NCI-H460 (cell line): ENCODE results near the gene ICA1L. TPM values are rescaled to one million over a fixed set of nuclear protein-coding genes. Genes with fewer than 3 reads are reported as not detected.
"Not testable (repeated sequence)": the region's sequence is repeated elsewhere in the genome, so short reads cannot be mapped to it uniquely, and the experiment has no call there.

ENCODE experiments used
- DNase-seq: peaks from one replicate; pipeline ENCODE4 v3.0.0-alpha.2; 2016; ENCODE audit warnings: low read depth; ENCODE audit errors: extremely low read depth
- polyA plus RNA-seq: library from polyadenylated mRNA; depleted of rRNA; stranded (reverse); fragments of >200 nt; gene quantifications from 2 replicates; pipeline ENCODE4 v1.2.3, GENCODE V29; 2014; cell fraction: nucleus; rRNA removed
- total RNA-seq: library from RNA; depleted of rRNA; stranded (reverse); fragments of >200 nt; shearing (Covaris generic); gene quantifications from 2 replicates; pipeline ENCODE4 v1.2.3, GENCODE V29; 2014; rRNA removed

ICA1L gene
- total RNA-seq, result 5.6 and 6.9 TPM in 2 replicates
- polyA plus RNA-seq, result 2.3 and 2.4 TPM in 2 replicates

- DNase-seq, result peak; percentile 43
Measured at GRCh38 chr2:202871300-202872141, at the start of gene ICA1L. ICA1L (minus strand) TSS chr2:202871766; CDS start chr2:202829009, 42,757 bp downstream.

- no peak for DNase-seq
Measured at GRCh38 chr2:202918860-202919259, 47.3 kb upstream of the ICA1L start.

DNA sequence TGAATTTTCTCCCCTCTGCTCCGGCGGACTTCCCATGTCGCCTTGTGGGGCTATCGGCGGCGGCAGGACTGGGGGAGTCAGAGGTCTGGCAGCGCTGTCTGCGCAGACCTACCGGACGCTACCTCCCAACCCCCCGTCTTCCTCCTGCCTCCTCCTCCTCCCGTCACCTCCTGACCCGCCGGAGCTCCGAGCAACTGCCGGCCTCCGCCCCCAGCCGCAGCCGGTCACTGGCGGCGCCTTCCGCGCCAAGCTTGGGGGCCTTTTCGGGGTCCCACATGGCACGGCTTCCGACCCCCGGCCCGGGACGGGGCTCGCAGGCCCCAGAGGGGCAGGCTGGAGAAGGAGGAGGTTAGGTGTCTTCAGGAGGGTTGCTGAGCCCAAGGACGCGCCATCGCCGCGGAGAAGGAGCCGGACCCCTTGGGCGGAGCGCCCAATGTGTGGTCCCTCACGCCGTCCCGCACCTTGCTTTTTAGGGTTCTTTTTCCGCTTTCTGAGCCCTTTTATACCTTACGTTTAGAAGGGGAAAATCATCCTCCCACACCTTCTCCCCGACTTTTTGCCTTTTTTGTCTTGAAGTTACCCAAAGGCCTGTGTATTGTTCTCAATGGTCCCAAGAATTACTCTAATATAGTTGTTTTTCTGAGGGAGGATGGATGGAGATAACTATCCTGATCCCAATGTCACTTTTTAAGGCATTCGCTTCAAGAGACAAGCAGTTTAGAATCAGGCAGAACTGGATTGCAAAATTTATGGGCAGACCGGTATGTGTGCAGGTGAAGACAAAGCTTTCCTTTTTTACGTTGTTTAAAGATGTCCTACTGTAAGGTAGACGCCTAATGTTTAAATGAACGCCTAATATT, 41.0 kb upstream of the ICA1L start:
- not testable (repeated sequence) for DNase-seq

GRCh38 chr2:202911512-202912341, 40.2 kb upstream of the ICA1L start, which contains the start of the genes CARF and WDR12:
CARF (plus strand) TSS chr2:202912275; CDS start chr2:202941903, 29,628 bp downstream.
WDR12 (minus strand) TSS chr2:202911673; CDS start chr2:202911476, 197 bp downstream.
- DNase-seq, result peak; percentile 92

DNA sequence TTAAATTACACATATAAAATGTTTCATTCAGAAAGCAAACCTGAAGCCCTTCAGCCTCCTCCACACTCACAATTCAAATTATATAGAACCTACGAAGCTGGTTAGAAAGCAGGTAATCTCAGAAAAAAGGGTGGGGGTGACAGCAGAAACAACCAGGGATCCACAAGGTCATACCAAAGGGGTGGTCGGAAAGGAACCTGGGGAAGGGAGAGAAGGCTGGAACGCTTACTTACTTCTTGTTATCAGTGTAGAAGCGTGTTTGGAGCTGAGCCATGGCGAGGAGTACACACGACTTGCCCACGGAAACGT, 39.6 kb upstream of the ICA1L start:
- no peak for DNase-seq

DNA sequence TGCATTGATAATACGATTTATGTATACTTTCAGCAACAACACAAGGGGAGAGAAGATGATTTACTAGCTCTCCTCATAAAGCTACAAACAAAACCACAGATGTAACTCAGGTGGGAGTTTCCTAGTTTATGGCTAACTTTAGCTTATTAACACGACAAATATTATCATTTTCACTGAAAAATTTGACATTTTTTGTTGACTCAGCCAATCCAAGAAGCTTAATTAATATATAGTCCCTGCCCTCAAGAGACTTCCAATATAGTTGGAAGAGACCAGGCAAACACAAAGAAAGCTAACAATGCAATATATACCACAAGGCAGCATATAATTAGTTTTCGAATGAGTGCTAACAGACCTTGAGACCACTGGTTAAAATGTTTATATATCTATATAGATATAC, 39.1 kb upstream of the ICA1L start:
- no peak for DNase-seq

DNA sequence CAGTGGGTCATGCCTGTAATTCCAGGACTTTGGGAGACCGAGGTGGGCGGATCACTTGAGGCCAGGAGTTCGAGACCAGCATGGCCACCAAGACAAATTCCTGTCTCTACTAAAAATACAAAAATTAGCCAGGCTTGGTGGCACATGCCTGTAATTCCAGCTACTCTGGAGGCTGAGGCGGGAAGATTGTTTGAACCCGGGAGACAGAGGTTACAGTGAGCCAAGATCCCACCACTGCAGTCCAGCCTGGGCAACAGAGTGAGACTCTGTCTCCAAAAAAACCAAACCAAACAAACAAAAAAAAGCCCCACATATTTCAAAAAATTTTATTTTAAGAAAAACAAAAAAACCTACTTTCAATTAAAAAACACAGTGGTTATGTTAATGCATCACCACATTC, 38.7 kb upstream of the ICA1L start:
- DNase-seq, result not testable (repeated sequence)

GRCh38 chr2:202909394-202910192, 38.0 kb upstream of the ICA1L start:
- DNase-seq, result no peak

- DNase-seq, result no peak
Measured at GRCh38 chr2:202908186-202908585, 36.6 kb upstream of the ICA1L start.

GRCh38 chr2:202905507-202905906, 33.9 kb upstream of the ICA1L start:
- not testable (repeated sequence) for DNase-seq

DNA sequence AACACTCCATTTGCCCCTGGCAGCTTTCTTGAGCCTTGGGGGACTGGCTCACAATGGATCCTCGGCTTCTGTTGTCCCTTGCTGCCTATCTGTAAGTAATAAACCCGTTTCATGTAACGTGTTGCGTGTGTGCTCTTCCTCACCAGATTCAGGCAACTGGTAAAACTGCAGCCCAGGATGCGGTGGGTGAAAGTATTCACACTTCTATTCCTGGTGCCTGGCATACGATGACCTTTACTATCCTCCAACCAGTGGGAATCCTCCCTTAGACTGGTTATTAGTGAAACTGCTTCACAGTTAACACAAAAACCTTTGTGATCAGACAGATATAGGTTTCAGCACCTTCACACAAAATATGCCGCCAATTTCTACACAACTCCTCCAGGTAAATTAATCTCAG, 13.6 kb upstream of the ICA1L start:
- DNase-seq, result no peak

DNA sequence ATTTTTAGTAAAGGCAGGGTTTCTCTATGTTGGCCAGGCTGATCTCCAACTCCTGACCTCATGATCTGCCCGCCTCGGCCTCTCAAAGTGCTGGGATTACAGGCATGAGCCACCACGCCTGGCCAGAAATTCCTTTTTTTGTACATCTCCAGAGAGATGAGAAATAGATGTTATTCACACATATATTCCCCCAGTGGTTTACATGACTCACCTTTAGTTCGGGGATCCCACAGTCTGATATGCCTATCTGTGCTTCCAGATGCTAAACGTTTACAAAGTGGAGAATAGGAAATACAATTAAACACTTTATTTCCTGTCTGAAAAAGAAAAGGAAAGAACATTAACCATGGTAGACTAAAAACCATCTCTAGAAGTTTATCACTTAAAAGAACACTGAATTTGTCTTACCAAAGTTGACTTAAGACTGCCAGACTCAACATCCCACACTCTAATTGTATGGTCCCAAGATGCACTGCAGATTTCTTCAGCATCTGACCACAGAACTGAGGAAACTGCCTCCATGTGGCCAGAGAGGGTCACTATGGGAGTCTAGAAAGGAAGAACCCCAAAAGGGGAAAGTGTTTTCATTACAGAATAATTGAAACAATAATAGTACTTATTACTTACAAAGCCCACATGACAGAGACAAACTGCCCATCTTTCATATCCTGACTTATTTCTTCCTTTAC, 12.6 kb upstream of the ICA1L start:
- no peak for DNase-seq

- DNase-seq, result no peak
Measured at GRCh38 chr2:202881570-202881969, 10.0 kb upstream of the ICA1L start.

DNA sequence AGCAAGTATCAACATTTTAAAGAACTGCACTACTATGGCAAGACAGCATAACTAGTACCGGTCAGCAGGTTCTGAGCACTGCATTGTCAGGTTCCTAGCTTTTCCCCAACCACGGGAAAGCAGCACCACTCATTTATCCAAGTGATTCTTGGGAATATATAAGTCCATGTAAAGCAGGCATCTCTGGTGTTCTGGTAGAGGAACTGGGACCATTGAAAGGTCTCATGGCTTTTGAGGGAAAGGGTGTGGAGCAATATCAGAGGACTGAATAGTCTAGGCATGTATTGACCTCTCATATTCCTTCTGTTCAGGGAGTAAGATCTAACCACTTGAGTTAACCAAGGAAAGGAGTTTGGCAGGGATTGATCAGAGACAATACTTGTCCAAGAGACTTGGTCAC, 6.1 kb upstream of the ICA1L start:
- DNase-seq, result no peak

DNA sequence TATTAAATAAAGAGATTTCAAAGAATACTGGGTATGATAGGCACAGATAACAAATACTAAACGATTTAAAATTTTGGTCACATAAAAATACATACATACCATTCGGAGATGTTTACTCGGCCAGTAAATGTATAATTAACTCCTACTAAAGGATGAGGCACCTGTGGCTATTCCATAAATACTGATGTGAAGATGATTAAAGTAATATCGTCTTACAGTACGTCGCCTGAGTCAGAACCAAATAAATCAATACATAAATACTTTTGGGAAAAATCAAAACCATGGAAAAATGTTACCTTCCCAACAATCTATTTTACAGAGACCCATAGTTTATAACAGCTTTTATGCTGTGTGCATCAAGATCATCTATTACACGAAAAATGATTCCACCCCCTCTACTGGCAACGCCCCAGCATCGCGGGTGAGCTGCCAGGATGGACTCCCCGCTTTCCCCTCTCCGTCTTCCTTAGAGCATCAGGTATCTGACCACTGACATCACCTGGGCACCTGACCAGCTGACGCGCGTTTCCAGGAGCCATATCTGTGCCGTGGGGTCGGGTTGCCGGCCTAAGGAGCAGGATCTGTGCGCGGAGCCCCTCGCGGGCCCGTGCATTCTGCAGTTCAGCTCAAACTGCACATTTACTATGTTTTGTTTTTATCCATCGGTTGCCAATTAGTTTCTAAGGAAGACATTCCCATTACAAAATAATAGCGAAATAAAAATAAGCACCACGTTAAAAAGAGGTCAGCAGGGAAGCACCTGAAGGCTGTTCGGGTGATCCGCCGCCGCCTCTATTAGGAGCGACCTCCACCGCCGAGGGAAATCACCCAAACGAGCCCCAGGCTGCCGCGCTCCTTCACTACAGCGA, 901 bp downstream of the ICA1L start:
- DNase-seq, result peak; percentile 56

DNA sequence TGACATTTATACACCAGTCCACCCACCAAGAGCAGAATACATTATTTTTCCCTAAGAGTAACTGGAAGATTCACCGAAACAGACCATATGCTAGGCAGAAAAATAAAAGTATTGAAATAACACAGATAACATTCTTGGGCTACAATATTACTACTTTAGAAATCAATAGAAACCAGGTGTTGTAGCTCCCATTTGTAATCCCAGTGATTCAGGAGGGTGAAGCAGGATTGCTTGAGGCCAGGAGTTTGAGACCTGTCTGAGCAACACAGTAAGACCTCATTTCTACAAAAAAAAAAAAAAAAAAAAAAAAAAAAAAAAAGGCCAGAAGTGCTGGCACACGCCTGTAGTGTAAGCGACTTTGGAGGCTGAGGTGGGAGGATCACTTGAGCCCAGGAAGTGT, 9.6 kb downstream of the ICA1L start:
- DNase-seq, result no peak

DNA sequence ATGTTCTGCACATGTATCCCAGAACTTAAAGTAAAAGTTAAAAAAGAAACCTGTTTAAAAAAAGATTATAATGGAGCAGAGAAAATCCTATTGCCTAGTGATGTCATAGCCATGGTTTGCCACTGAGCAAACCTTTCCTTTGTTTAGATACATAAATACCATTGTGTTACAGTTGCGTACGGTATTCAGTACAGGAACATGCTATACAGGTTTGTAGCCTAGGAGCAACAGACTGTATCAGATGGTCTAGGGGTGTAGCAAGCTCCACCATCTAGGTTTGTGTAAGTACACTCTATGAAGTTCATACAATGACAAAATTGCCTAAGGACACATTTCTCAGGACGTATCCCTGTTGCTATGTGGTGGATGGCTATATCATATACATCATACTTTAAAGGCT, 13.0 kb downstream of the ICA1L start:
- no peak for DNase-seq

DNA sequence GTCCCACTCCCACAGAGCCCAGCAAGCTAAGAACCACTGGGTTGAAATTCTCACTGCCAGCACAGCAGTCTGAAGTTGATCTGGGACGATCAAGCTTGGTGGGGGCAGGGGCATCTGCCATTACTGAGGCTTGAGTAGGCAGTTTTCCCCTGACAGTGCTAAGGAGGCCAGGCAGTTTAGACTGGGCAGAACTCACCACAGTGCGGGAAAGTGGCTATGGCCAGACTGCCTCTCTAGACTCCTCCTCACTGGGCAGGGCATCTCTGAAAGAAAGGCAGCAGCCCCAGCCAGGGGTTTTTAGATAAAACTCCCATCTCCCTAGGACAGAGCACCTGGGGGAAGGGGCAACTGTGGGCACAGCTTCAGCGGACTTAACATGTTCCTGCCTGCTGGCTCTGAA, 22.2 kb downstream of the ICA1L start:
- DNase-seq, result not testable (repeated sequence)
